Activated T-cell treated with anti-CD3 and anti-CD28 coated beads, Interleukin-2, amount 50 U/mL, for 4 hours (primary cell): ENCODE results near the gene TGFB1I1. TPM values are rescaled to one million over a fixed set of nuclear protein-coding genes. Genes with fewer than 3 reads are reported as not detected.
"Not testable (repeated sequence)": the region's sequence is repeated elsewhere in the genome, so short reads cannot be mapped to it uniquely, and the experiment has no call there.

Source experiments
- ATAC-seq, 2 donors: fragments of 200-7000 bp; cut with Tn5 transposase; one replicate each; pipeline ENCODE4 v1.10.0; 2021
- DNase-seq: peaks from one replicate; pipeline ENCODE4 v3.0.0-alpha.2; 2020
- H3K27me3 Mint-ChIP-seq: one replicate; pipeline ENCODE4 v1.8.0; 2021; ENCODE audit warnings: low read depth, mixed read lengths
- H3K36me3 Mint-ChIP-seq: one replicate; pipeline ENCODE4 v1.8.0; 2022; ENCODE audit warnings: mixed read lengths; ENCODE audit not compliant: insufficient read depth
- H3K4me1 Mint-ChIP-seq: one replicate; pipeline ENCODE4 v1.8.0; 2021; ENCODE audit warnings: low read depth, mixed read lengths
- H3K4me3 Mint-ChIP-seq: one replicate; pipeline ENCODE4 v1.8.0; 2021; ENCODE audit warnings: mild to moderate bottlenecking, moderate library complexity, mixed read lengths
- H3K9me3 Mint-ChIP-seq: one replicate; pipeline ENCODE4 v1.8.0; 2021; ENCODE audit warnings: mixed read lengths
- total RNA-seq, 3 donors: library from RNA; stranded (reverse); gene quantifications; one replicate each; pipeline ENCODE4 v1.2.1, GENCODE V29; 2021

TGFB1I1 gene
- total RNA-seq, 3 donors from 2014 or later = 0.30 to 0.34 TPM; not detected in 1

GRCh38 chr16:31501226-31501965 is 29.4 kb downstream of the TGFB1I1 start:
- Mint-ChIP-seq H3K4me3 (no peak overlapping the region), H3K36me3 (peaks cover 21% of the 10 kb centered on the region), H3K27me3 (no peaks in the 10 kb centered on the region), H3K9me3 (no peaks in the 10 kb centered on the region), H3K4me1 (peaks cover 19% of the 10 kb centered on the region)
- ATAC-seq (no peak), DNase-seq (no peak)

GRCh38 chr16:31501966-31502348 is 30.0 kb downstream of the TGFB1I1 start:
- Mint-ChIP-seq H3K4me1 (peaks cover 24% of the 10 kb centered on the region), H3K9me3 (no peaks in the 10 kb centered on the region), H3K4me3 (no peak overlapping the region), H3K36me3 (peaks cover 19% of the 10 kb centered on the region), H3K27me3 (no peaks in the 10 kb centered on the region)
- DNase-seq (no peak), ATAC-seq (no peak)

- H3K36me3 Mint-ChIP-seq = peaks cover 15% of the 10 kb centered on the region
- no peak for DNase-seq
- H3K9me3 Mint-ChIP-seq = no peaks in the 10 kb centered on the region
- peaks cover 29% of the 10 kb centered on the region for H3K4me1 Mint-ChIP-seq
- no peak overlapping the region for H3K4me3 Mint-ChIP-seq
- H3K27me3 Mint-ChIP-seq = no peaks in the 10 kb centered on the region
- ATAC-seq = no peak
Observed at GRCh38 chr16:31502981-31503380, 31.0 kb downstream of the TGFB1I1 start.

GRCh38 chr16:31503555-31503954 is 31.6 kb downstream of the TGFB1I1 start:
- not testable (repeated sequence) for ATAC-seq, H3K4me3 Mint-ChIP-seq, H3K9me3 Mint-ChIP-seq, H3K27me3 Mint-ChIP-seq, DNase-seq
- H3K4me1 Mint-ChIP-seq = peaks cover 32% of the 10 kb centered on the region
- peaks cover 14% of the 10 kb centered on the region for H3K36me3 Mint-ChIP-seq

GRCh38 chr16:31504159-31504558 is 32.2 kb downstream of the TGFB1I1 start:
- DNase-seq (no peak), ATAC-seq (no peak)
- Mint-ChIP-seq H3K36me3 (peaks cover 9% of the 10 kb centered on the region), H3K9me3 (no peaks in the 10 kb centered on the region), H3K4me3 (no peak overlapping the region), H3K27me3 (no peaks in the 10 kb centered on the region), H3K4me1 (peaks cover 38% of the 10 kb centered on the region)

GRCh38 chr16:31505483-31505882 is 33.5 kb downstream of the TGFB1I1 start:
- Mint-ChIP-seq H3K4me3 (no peak overlapping the region), H3K36me3 (peaks cover 8% of the 10 kb centered on the region), H3K27me3 (no peaks in the 10 kb centered on the region), H3K4me1 (peaks cover 46% of the 10 kb centered on the region), H3K9me3 (no peaks in the 10 kb centered on the region)
- ATAC-seq = peak; percentile 44 to 55
- no peak for DNase-seq

GRCh38 chr16:31507617-31507928 is 35.6 kb downstream of the TGFB1I1 start:
- DNase-seq (no peak), ATAC-seq (peak; percentile 5 to 6)
- Mint-ChIP-seq H3K4me1 (peaks cover 45% of the 10 kb centered on the region), H3K4me3 (peak overlapping the region; percentile 95), H3K36me3 (peaks cover 7% of the 10 kb centered on the region), H3K9me3 (no peaks in the 10 kb centered on the region), H3K27me3 (no peaks in the 10 kb centered on the region)

- peak; percentile 88 to 91 for ATAC-seq
- Mint-ChIP-seq H3K4me1 (peaks cover 45% of the 10 kb centered on the region), H3K27me3 (no peaks in the 10 kb centered on the region), H3K36me3 (peaks cover 7% of the 10 kb centered on the region), H3K4me3 (peak within 1 kb of the TSS; percentile 95), H3K9me3 (no peaks in the 10 kb centered on the region)
- peak; percentile 76 for DNase-seq
Observed at GRCh38 chr16:31507929-31508705, 36.2 kb downstream of the TGFB1I1 start, which contains the start of gene RUSF1. RUSF1 (minus strand) TSS chr16:31508391; CDS start chr16:31508373, 18 bp downstream.

GRCh38 chr16:31508706-31509195 is 36.8 kb downstream of the TGFB1I1 start:
- ATAC-seq (no peak), DNase-seq (no peak)
- Mint-ChIP-seq H3K4me3 (peak overlapping the region; percentile 95), H3K27me3 (no peaks in the 10 kb centered on the region), H3K4me1 (peaks cover 45% of the 10 kb centered on the region), H3K9me3 (no peaks in the 10 kb centered on the region), H3K36me3 (peaks cover 7% of the 10 kb centered on the region)

- no peak overlapping the region for H3K4me3 Mint-ChIP-seq
- ATAC-seq (no peak), DNase-seq (no peak)
- peaks cover 4% of the 10 kb centered on the region for H3K27me3 Mint-ChIP-seq
- H3K36me3 Mint-ChIP-seq = no peaks in the 10 kb centered on the region
- H3K4me1 Mint-ChIP-seq = peaks cover 18% of the 10 kb centered on the region
- H3K9me3 Mint-ChIP-seq = peaks cover 10% of the 10 kb centered on the region
Observed at GRCh38 chr16:31513126-31513525, 41.2 kb downstream of the TGFB1I1 start.

- Mint-ChIP-seq H3K36me3 (no peaks in the 10 kb centered on the region), H3K4me1 (peaks cover 12% of the 10 kb centered on the region), H3K27me3 (peaks cover 4% of the 10 kb centered on the region), H3K9me3 (peaks cover 10% of the 10 kb centered on the region), H3K4me3 (no peak overlapping the region)
- ATAC-seq = no peak
- no peak for DNase-seq
Observed at GRCh38 chr16:31513884-31514283, 41.9 kb downstream of the TGFB1I1 start.

- H3K9me3 Mint-ChIP-seq = peaks cover 10% of the 10 kb centered on the region
- DNase-seq (no peak), ATAC-seq (no peak)
- peaks cover 6% of the 10 kb centered on the region for H3K27me3 Mint-ChIP-seq
- H3K4me3 Mint-ChIP-seq = no peak overlapping the region
- no peaks in the 10 kb centered on the region for H3K4me1 Mint-ChIP-seq
- no peaks in the 10 kb centered on the region for H3K36me3 Mint-ChIP-seq
Observed at GRCh38 chr16:31517800-31518402, 45.9 kb downstream of the TGFB1I1 start.

- no peak overlapping the region for H3K4me3 Mint-ChIP-seq
- H3K4me1 Mint-ChIP-seq = no peaks in the 10 kb centered on the region
- no peaks in the 10 kb centered on the region for H3K36me3 Mint-ChIP-seq
- peaks cover 10% of the 10 kb centered on the region for H3K9me3 Mint-ChIP-seq
- ATAC-seq = no peak
- H3K27me3 Mint-ChIP-seq = peaks cover 6% of the 10 kb centered on the region
- no peak for DNase-seq
Observed at GRCh38 chr16:31519759-31520431, 47.9 kb downstream of the TGFB1I1 start.

GRCh38 chr16:31521368-31521767 is 49.4 kb downstream of the TGFB1I1 start:
- Mint-ChIP-seq H3K27me3 (peaks cover 4% of the 10 kb centered on the region), H3K4me1 (no peaks in the 10 kb centered on the region), H3K9me3 (peaks cover 10% of the 10 kb centered on the region), H3K4me3 (no peak overlapping the region), H3K36me3 (no peaks in the 10 kb centered on the region)
- DNase-seq (no peak), ATAC-seq (no peak)
